ENCODE data around the gene LCORL. TPM values are rescaled to one million over a fixed set of nuclear protein-coding genes. Genes with fewer than 3 reads are reported as not detected.

The LCORL gene
- total RNA-seq, 1 experiment from 2014 or later = 15.5 TPM

DNA sequence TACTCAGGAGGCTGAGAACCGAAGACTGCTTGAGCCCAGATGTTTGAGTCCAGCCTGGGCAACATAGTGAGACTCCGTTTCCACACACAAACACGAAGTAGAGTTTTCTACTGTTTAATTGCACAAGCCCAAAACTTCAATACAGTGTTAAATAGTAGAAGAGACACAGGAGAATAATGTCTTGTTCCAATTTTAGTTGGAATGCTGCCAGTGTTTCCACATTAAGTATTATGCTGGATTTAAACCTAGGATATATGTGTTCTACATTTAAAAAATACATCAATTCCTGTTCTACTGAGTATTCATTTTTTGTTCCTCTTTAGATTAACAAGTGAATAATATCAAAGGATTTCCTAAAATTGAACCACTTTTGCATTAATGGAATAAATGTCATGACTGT lies 91.3 kb downstream of the LCORL start:
- no peak for DNase-seq
- TF ChIP-seq, protein P1, sequence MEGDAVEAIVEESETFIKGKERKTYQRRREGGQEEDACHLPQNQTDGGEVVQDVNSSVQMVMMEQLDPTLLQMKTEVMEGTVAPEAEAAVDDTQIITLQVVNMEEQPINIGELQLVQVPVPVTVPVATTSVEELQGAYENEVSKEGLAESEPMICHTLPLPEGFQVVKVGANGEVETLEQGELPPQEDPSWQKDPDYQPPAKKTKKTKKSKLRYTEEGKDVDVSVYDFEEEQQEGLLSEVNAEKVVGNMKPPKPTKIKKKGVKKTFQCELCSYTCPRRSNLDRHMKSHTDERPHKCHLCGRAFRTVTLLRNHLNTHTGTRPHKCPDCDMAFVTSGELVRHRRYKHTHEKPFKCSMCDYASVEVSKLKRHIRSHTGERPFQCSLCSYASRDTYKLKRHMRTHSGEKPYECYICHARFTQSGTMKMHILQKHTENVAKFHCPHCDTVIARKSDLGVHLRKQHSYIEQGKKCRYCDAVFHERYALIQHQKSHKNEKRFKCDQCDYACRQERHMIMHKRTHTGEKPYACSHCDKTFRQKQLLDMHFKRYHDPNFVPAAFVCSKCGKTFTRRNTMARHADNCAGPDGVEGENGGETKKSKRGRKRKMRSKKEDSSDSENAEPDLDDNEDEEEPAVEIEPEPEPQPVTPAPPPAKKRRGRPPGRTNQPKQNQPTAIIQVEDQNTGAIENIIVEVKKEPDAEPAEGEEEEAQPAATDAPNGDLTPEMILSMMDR (conservative IDR thresholded peaks at IDR 0.05) = no peak
- Mint-ChIP-seq H3K4me1 (no peaks in the 10 kb centered on the region), H3K9me3 (peaks cover 11 to 15% of the 10 kb centered on the region in 2 experiments; a peak in 4 of 5 replicates), H3K36me3 (ENCODE audit: insufficient read depth in 1 of 3, low read depth in 3 of 3) (peaks cover 17 to 37% (median 25%) of the 10 kb centered on the region in 3 experiments), H3K27ac (no peak overlapping the region), H3K27me3 (ENCODE audit: low read depth) (no peaks in the 10 kb centered on the region), H3K4me3 (no peak overlapping the region)
- no peak overlapping the region for H2BK120ac ChIP-seq (ENCODE audit: low read depth, low read length, poor library complexity, severe bottlenecking)
- H2AK5ac ChIP-seq (ENCODE audit: insufficient read length, low read length) = no peak overlapping the region
- no peak overlapping the region for H3K27ac ChIP-seq (ENCODE audit: insufficient read length, low read depth, low read length)
- H3K27me3 ChIP-seq (ENCODE audit: insufficient read depth, low read length) = no peaks in the 10 kb centered on the region
- no peak overlapping the region for H3T11ph ChIP-seq (ENCODE audit: low read length)
- no peak overlapping the region for H2BK5ac ChIP-seq (ENCODE audit: insufficient read length, low read length)
- no peaks in the 10 kb centered on the region for H3K79me1 ChIP-seq (ENCODE audit: insufficient read depth, low read depth, low read length, poor library complexity, severe bottlenecking)
- H2AFZ ChIP-seq (ENCODE audit: low read length) = no peak overlapping the region
- no peak overlapping the region for H3K23ac ChIP-seq (ENCODE audit: insufficient read length, low read depth, low read length)
- no peaks in the 10 kb centered on the region for H4K20me1 ChIP-seq (ENCODE audit: control insufficient read depth, insufficient read depth, insufficient read length)
- H2BK15ac ChIP-seq (ENCODE audit: low read depth, low read length) = no peak overlapping the region
- no peaks in the 10 kb centered on the region for H3K9me3 ChIP-seq (ENCODE audit: control insufficient read depth, low read depth, low read length)
- H3K4me1 ChIP-seq (ENCODE audit: insufficient read depth, low read length) = no peaks in the 10 kb centered on the region
- H2BK12ac ChIP-seq (ENCODE audit: insufficient read length, low read depth, low read length) = no peak overlapping the region
- H4K8ac ChIP-seq (replicated peaks; ENCODE audit: insufficient read length, low read depth, low read length) = no peak overlapping the region
- H3K79me2 ChIP-seq (ENCODE audit: insufficient read depth, low read length) = no peaks in the 10 kb centered on the region
- no peak overlapping the region for H2BK20ac ChIP-seq (ENCODE audit: low read depth, low read length, poor library complexity, severe bottlenecking)
- no peak overlapping the region for H3K14ac ChIP-seq (ENCODE audit: insufficient read depth, low read length)
- H3K4me2 ChIP-seq (ENCODE audit: insufficient read depth, insufficient read length, low read length) = no peak overlapping the region
- no peak overlapping the region for H3K9ac ChIP-seq (ENCODE audit: extremely low read depth, insufficient read length, low read length)
- H3K23me2 ChIP-seq (ENCODE audit: insufficient read length, low read depth, low read length, poor library complexity, severe bottlenecking) = no peaks in the 10 kb centered on the region
- H3K18ac ChIP-seq (ENCODE audit: insufficient read length, low read depth, low read length) = no peak overlapping the region
- H4K91ac ChIP-seq (ENCODE audit: insufficient read length, low read depth, low read length) = no peak overlapping the region
- no peak overlapping the region for H4K5ac ChIP-seq (ENCODE audit: insufficient read length, low read depth, low read length)
- H3K4ac ChIP-seq (ENCODE audit: low read depth, low read length) = no peak overlapping the region
- no CpG with 5 or more reads among the region's 3 CpGs for WGBS (ENCODE audit: extremely low coverage, insufficient read length, low lambda C conversion rate)
- no peak overlapping the region for H3K56ac ChIP-seq (ENCODE audit: insufficient read length, low read depth, low read length)

Data from H9 (cell line).